Smooth muscle cell (in vitro differentiated cells): Measurements from ENCODE around the gene SERPINB10. TPM values are rescaled to one million over a fixed set of nuclear protein-coding genes. Genes with fewer than 3 reads are reported as not detected.
"Not testable (repeated sequence)": the region's sequence is repeated elsewhere in the genome, so short reads cannot be mapped to it uniquely, and the experiment has no call there.

Experiments
- DNase-seq: peaks from one replicate; lab custom pipeline; 2025; ENCODE audit not compliant: unreplicated experiment; lab: John Stamatoyannopoulos, UW
- H2AFZ ChIP-seq: fragments of 200-600 bp; sonication (generic); 2 replicates; pipeline ENCODE4 v1.6.0; 2016; ENCODE audit warnings: antibody characterized with exemption, low read depth, mild to moderate bottlenecking
- H3F3A ChIP-seq: fragments of 200-600 bp; sonication (generic); 2 replicates; pipeline ENCODE4 v1.6.0; 2017; ENCODE audit warnings: antibody characterized with exemption, low read depth
- H3K27ac ChIP-seq: fragments of 200-600 bp; sonication (generic); 2 replicates; pipeline ENCODE4 v1.5.1; 2016; ENCODE audit warnings: low read depth, mild to moderate bottlenecking
- H3K27me3 ChIP-seq: fragments of 200-600 bp; sonication (generic); 2 replicates; pipeline ENCODE4 v1.6.1; 2016; ENCODE audit warnings: low read depth, mild to moderate bottlenecking
- H3K36me3 ChIP-seq: fragments of 200-600 bp; sonication (generic); 2 replicates; pipeline ENCODE4 v1.5.1; 2016; ENCODE audit warnings: low read depth
- H3K4me1 ChIP-seq: fragments of 200-600 bp; sonication (generic); 2 replicates; pipeline ENCODE4 v1.5.1; 2016; ENCODE audit warnings: low read depth
- H3K4me2 ChIP-seq: fragments of 200-600 bp; sonication (generic); 2 replicates; pipeline ENCODE4 v1.6.0; 2016; ENCODE audit warnings: mild to moderate bottlenecking
- H3K4me3 ChIP-seq: fragments of 200-600 bp; sonication (generic); 2 replicates; pipeline ENCODE4 v1.5.1; 2016; ENCODE audit warnings: mild to moderate bottlenecking
- H3K79me2 ChIP-seq: fragments of 200-600 bp; sonication (generic); 2 replicates; pipeline ENCODE4 v1.6.0; 2016; ENCODE audit warnings: low read depth, mild to moderate bottlenecking
- H3K9ac ChIP-seq: fragments of 200-600 bp; sonication (generic); 2 replicates; pipeline ENCODE4 v1.6.0; 2016; ENCODE audit warnings: low read depth
- H3K9me3 ChIP-seq: fragments of 200-600 bp; sonication (generic); replicated peaks from 2 replicates; pipeline ENCODE4 v1.5.1; 2016; ENCODE audit warnings: low read depth
- H4K20me1 ChIP-seq: fragments of 200-600 bp; sonication (generic); 2 replicates; pipeline ENCODE4 v1.6.0; 2016; ENCODE audit warnings: low read depth
- WGBS: methylation state at CpG from one replicate; pipeline ENCODE4 v1.1.7; 2016; ENCODE audit warnings: low lambda C conversion rate; 5-methylcytosine and 5-hydroxymethylcytosine counted together
- polyA plus RNA-seq: library from polyadenylated mRNA; unstranded; fragments of >200 nt; fragmentation: Nextera tagmentation; extraction: Ambion mirVana; gene quantifications from 2 replicates; pipeline ENCODE4 v1.2.1, GENCODE V29; 2016
- total RNA-seq: library from RNA; depleted of rRNA; stranded (reverse); fragments of >200 nt; gene quantifications from 2 replicates; pipeline ENCODE4 v1.2.3, GENCODE V29; 2014
- TF ChIP-seq, protein P1 (sequence below): fragments of 200-600 bp; sonication (generic); IDR thresholded peaks from 2 replicates; pipeline ENCODE4 v1.5.1; 2017; ENCODE audit warnings: borderline replicate concordance, mild to moderate bottlenecking, antibody characterized with exemption; ENCODE audit not compliant: insufficient read depth, poor library complexity, severe bottlenecking

SERPINB10 gene
- total and polyA plus RNA-seq, 2 experiments from 2014 or later: 0.31 TPM; not detected in 1

GRCh38 chr18:63936156-63936931 is 28.6 kb downstream of the SERPINB10 start:
- 5% methylated on average over 35 of the region's 54 CpGs for WGBS

DNA sequence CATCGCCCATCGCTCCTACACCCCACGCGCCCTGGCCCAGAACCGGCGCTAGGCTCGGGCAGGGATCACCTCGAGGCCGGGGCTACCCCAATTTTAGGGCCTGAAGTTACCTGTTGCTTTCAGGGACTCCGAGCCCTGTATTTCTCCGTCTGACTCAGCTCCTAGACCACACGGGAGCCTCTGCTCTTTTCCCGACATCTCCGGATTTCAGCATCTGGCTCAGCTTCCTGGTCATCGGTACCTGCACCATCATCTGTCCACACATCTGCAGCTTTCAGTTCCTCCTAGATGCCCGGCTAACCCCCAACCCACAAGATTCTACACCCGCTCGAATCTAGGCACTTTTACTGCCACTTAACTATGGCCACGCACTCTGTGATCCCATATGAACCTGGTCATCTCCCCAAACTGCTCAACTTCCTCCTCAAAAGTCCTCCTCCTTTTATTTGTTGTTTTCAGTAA is 29.2 kb downstream of the SERPINB10 start:
- Histone ChIP-seq H3K4me3 (peak overlapping the region; percentile 73), H3K4me1 (peaks cover 4% of the 10 kb centered on the region), H3K9me3 (no peaks in the 10 kb centered on the region), H3K36me3 (no peaks in the 10 kb centered on the region), H3K27ac (no peak overlapping the region), H3K27me3 (peaks cover 14% of the 10 kb centered on the region), H4K20me1 (no peaks in the 10 kb centered on the region), H3K9ac (no peak overlapping the region), H3K79me2 (no peaks in the 10 kb centered on the region), H3K4me2 (peak overlapping the region; percentile 99), H3F3A (no peaks in the 10 kb centered on the region), H2AFZ (peak overlapping the region; percentile 100)
- DNase-seq: no peak
- TF ChIP-seq, protein P1, sequence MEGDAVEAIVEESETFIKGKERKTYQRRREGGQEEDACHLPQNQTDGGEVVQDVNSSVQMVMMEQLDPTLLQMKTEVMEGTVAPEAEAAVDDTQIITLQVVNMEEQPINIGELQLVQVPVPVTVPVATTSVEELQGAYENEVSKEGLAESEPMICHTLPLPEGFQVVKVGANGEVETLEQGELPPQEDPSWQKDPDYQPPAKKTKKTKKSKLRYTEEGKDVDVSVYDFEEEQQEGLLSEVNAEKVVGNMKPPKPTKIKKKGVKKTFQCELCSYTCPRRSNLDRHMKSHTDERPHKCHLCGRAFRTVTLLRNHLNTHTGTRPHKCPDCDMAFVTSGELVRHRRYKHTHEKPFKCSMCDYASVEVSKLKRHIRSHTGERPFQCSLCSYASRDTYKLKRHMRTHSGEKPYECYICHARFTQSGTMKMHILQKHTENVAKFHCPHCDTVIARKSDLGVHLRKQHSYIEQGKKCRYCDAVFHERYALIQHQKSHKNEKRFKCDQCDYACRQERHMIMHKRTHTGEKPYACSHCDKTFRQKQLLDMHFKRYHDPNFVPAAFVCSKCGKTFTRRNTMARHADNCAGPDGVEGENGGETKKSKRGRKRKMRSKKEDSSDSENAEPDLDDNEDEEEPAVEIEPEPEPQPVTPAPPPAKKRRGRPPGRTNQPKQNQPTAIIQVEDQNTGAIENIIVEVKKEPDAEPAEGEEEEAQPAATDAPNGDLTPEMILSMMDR: no peak
- WGBS: 64% methylated on average over 19 of the region's 19 CpGs

More at GRCh38 chr18:63936156-63936931, 28.6 kb downstream of the SERPINB10 start:
- peak overlapping the region; percentile 37 for H3K9ac ChIP-seq
- H3K4me2 ChIP-seq: peak overlapping the region; percentile 99
- peak overlapping the region; percentile 73 for H3K4me3 ChIP-seq
- H3K27me3 ChIP-seq: peaks cover 14% of the 10 kb centered on the region
- H2AFZ ChIP-seq: peak overlapping the region; percentile 100
- DNase-seq: peak; percentile 34
- H3F3A ChIP-seq: no peaks in the 10 kb centered on the region
- no peaks in the 10 kb centered on the region for H3K36me3 ChIP-seq
- H3K9me3 ChIP-seq: no peaks in the 10 kb centered on the region
- peaks cover 4% of the 10 kb centered on the region for H3K4me1 ChIP-seq
- TF ChIP-seq, protein P1: peak; percentile 62
- no peaks in the 10 kb centered on the region for H4K20me1 ChIP-seq
- no peaks in the 10 kb centered on the region for H3K79me2 ChIP-seq
- H3K27ac ChIP-seq: no peak overlapping the region

- 94% methylated on average over 8 of the region's 8 CpGs for WGBS
- no peak for DNase-seq
- Histone ChIP-seq H3K27ac (no peak overlapping the region), H3K9ac (no peak overlapping the region), H3K9me3 (no peaks in the 10 kb centered on the region), H2AFZ (no peak overlapping the region), H3F3A (no peaks in the 10 kb centered on the region), H3K27me3 (peaks cover 8% of the 10 kb centered on the region), H3K4me3 (no peak overlapping the region), H3K36me3 (no peaks in the 10 kb centered on the region), H3K79me2 (no peaks in the 10 kb centered on the region), H4K20me1 (no peaks in the 10 kb centered on the region), H3K4me2 (no peak overlapping the region), H3K4me1 (peaks cover 4% of the 10 kb centered on the region)
- TF ChIP-seq, protein P1: no peak
Measured at GRCh38 chr18:63940008-63940407, 32.2 kb downstream of the SERPINB10 start.

- not testable (repeated sequence) for H3F3A ChIP-seq, DNase-seq, H3K27ac ChIP-seq, H3K36me3 ChIP-seq, H2AFZ ChIP-seq, H3K4me1 ChIP-seq, H3K9ac ChIP-seq, H3K4me3 ChIP-seq, H3K9me3 ChIP-seq, H3K27me3 ChIP-seq, H4K20me1 ChIP-seq, H3K79me2 ChIP-seq, H3K4me2 ChIP-seq
- 78% methylated on average over 17 of the region's 17 CpGs for WGBS
Measured at GRCh38 chr18:63940543-63941050, 32.8 kb downstream of the SERPINB10 start.
